NB4 (cell line): ENCODE measurements around the gene KRT38.

Experiments
- DNase-seq: peaks from one replicate; pipeline ENCODE4 v3.0.0; 2010; ENCODE audit warnings: low read depth
- H3K4me3 ChIP-seq: one replicate; pipeline ENCODE4 v1.5.1; 2011; ENCODE audit warnings: mild to moderate bottlenecking, low read depth, low read length, moderate library complexity
- CTCF ChIP-seq: IDR thresholded peaks from one replicate; pipeline ENCODE4 v1.5.1; 2012; ENCODE audit warnings: low read depth, low read length
- MAX ChIP-seq: IDR thresholded peaks from 2 replicates; pipeline ENCODE4 v1.6.1; 2011; ENCODE audit warnings: low read depth, low read length
- MYC ChIP-seq: IDR thresholded peaks from 2 replicates; pipeline ENCODE4 v1.6.1; 2011; ENCODE audit warnings: low read depth, low read length
- POLR2A ChIP-seq: IDR thresholded peaks from 2 replicates; pipeline ENCODE4 v1.6.1; 2011; ENCODE audit warnings: mild to moderate bottlenecking; ENCODE audit not compliant: insufficient read length; ENCODE audit errors: extremely low read depth

The KRT38 gene

GRCh38 chr17:41483531-41483930 is 42.7 kb upstream of the KRT38 start:
- no peak overlapping the region for H3K4me3 ChIP-seq
- DNase-seq: no peak
- no peak for TF ChIP-seq POLR2A
- TF ChIP-seq MYC: no peak
- no peak for TF ChIP-seq MAX
- TF ChIP-seq CTCF: no peak

DNA sequence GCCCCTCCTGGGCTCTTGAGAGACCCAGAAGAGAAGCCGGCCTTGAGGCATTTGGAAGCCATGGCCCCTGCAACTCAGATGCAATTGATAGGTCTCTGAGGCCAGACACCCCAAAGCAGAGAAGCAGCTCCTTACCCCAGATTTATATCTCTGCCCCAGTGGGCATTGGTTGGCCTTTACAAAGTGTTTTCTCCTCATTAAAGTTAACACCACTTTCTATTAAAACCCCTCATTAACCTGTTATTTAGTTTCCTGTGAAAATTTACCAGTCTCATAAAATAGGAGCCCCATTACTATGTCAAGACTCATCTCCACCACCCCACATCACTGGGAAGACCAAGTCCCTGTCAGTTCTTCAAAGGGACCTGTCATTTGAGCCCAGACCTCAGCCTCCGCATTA is 40.3 kb upstream of the KRT38 start, which contains the start of gene KRT35:
KRT35 (minus strand) TSS at position 116 of the 400 bp plus-strand sequence; CDS start at position 62, 54 bp downstream.
- TF ChIP-seq MAX (no peak), MYC (no peak), POLR2A (no peak), CTCF (no peak)
- no peak within 1 kb of the TSS for H3K4me3 ChIP-seq
- no peak for DNase-seq

- TF ChIP-seq POLR2A (no peak), MAX (no peak), MYC (no peak), CTCF (no peak)
- no peak for DNase-seq
- H3K4me3 ChIP-seq: no peak overlapping the region
These were observed 39.8 kb upstream of the KRT38 start for GRCh38 chr17:41480581-41480980.

DNA sequence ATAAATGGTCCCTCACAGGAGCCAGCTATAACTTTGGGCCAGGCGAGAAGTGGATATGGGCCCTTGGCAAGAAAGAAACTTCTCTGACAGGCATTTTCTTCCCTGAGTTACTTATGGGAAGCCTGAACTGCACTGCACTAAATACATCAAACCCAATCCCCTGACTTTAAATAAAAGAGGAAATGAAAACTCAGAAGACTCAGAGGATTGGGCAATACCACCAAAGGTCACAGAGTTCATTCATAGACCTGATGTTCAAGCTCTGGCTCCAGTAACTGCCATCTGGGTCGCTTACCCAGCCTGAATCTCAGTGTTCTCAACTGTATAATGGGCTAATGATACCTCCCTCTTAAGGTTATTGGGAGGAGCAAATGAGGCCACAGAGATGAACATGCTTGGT is 39.4 kb upstream of the KRT38 start:
- H3K4me3 ChIP-seq: no peak overlapping the region
- TF ChIP-seq MAX: no peak
- TF ChIP-seq CTCF: no peak
- no peak for TF ChIP-seq MYC
- TF ChIP-seq POLR2A: no peak
- DNase-seq: peak; percentile 38

DNA sequence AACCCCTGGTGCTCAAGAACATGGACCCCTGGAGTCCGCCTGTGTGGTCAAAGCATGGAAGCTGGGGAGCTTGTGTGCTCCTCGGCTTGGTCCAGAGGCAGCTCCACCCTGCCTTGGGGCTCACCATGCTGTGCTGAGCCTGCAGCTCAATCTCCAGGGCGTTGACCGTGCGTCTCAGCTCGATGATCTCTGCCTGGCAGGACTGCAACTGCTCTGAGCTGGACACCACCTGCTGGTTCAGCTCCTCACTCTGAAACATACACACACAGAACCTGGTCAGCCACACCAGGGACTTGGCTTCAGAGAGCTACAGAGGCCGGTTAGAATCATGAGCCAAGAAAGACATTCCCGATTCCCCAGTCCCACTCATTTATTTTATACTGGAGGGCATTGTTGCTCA is 37.5 kb upstream of the KRT38 start:
- no peak overlapping the region for H3K4me3 ChIP-seq
- DNase-seq: no peak
- TF ChIP-seq CTCF (no peak), MYC (no peak), MAX (no peak), POLR2A (no peak)
